ENCODE results near the gene HTR3D. TPM values are rescaled to one million over a fixed set of nuclear protein-coding genes. Genes with fewer than 3 reads are reported as not detected.
"Not testable (repeated sequence)": the region's sequence is repeated elsewhere in the genome, so short reads cannot be mapped to it uniquely, and the experiment has no call there.

The HTR3D gene
- total RNA-seq, 1 donor from 2014 or later = not detected

GRCh38 chr3:184016169-184016570 is 15.4 kb upstream of the HTR3D start:
- Histone ChIP-seq H3K36me3 (ENCODE audit: control insufficient read depth in 3 of 3, insufficient read depth in 3 of 3, low read length in 3 of 3) (peaks cover 11 to 16% (median 13%) of the 10 kb centered on the region in 3 donors), H3K4me1 (ENCODE audit: control insufficient read depth in 3 of 3, insufficient read depth in 3 of 3, low read length in 3 of 3) (peaks cover 15 to 35% (median 24%) of the 10 kb centered on the region in 3 donors), H3K27ac (ENCODE audit: low read depth, low read length) (peak overlapping the region; percentile 89), H3K9me3 (ENCODE audit: control insufficient read depth in 3 of 3, low read length in 3 of 3) (no peaks in the 10 kb centered on the region), H3K9ac (ENCODE audit: low read depth in 1 of 3, low read length in 3 of 3) (peak overlapping the region; percentile 79 to 97 (median 86)), H3K4me3 (ENCODE audit: low read length in 3 of 3) (peak overlapping the region; percentile 70 to 100 (median 98)), H3K27me3 (ENCODE audit: control insufficient read depth in 3 of 3, insufficient read depth in 3 of 3, low read length in 3 of 3) (no peaks in the 10 kb centered on the region)

DNA sequence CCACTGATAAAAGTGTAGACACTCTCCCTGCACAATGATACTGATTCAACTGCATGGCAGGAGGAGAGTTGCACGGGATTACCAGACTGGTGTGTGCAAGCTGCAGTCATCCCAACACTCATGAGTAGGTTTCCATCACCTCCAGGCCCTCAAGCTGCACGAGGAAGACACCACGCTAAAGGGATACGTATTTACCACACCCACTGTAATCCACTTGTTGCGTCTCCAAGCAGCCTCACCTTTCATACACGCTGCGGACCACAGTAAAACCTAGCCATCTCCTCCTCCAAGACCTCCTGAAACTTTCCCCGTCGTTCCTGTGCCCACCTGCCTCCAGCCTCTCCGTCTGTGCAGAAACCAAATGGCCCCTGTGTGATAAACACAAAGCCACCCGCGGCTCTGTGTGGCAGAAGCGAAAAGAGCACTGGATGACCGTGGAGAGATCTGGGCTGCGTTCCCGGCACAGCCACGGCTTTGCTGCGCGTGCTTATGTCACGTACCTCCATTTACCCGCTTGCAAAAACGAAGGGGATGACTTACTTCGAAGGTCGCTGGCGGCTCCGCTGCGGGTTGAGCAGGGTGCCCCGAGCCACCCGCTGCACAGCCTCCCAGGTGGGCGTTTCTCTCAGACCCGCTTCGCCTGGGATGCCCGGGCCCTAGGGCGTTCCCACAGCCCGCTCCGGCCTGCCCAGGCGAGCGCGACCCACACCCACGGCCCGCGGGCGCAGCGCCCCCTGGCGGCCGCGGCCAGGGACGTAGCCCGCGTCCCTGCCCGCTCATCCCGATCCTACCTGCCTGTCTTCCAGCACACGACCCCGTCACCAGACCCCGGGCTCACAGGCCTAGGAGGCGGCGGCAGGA is 14.5 kb upstream of the HTR3D start:
- H3K27me3 ChIP-seq (ENCODE audit: control insufficient read depth in 3 of 3, insufficient read depth in 3 of 3, low read length in 3 of 3) = no peaks in the 10 kb centered on the region
- peak overlapping the region; percentile 89 for H3K27ac ChIP-seq (ENCODE audit: low read depth, low read length)
- peaks cover 5 to 12% (median 11%) of the 10 kb centered on the region in 3 donors for H3K36me3 ChIP-seq (ENCODE audit: control insufficient read depth in 3 of 3, insufficient read depth in 3 of 3, low read length in 3 of 3)
- H3K9me3 ChIP-seq (ENCODE audit: control insufficient read depth in 3 of 3, low read length in 3 of 3) = no peaks in the 10 kb centered on the region
- H3K9ac ChIP-seq (ENCODE audit: low read depth in 1 of 3, low read length in 3 of 3) = peak overlapping the region; percentile 90 to 97 (median 91)
- peak overlapping the region; percentile 96 to 100 (median 98) for H3K4me3 ChIP-seq (ENCODE audit: low read length in 3 of 3)
- peaks cover 15 to 35% (median 24%) of the 10 kb centered on the region in 3 donors for H3K4me1 ChIP-seq (ENCODE audit: control insufficient read depth in 3 of 3, insufficient read depth in 3 of 3, low read length in 3 of 3)

- no peaks in the 10 kb centered on the region for H3K9me3 ChIP-seq (ENCODE audit: control insufficient read depth in 3 of 3, low read length in 3 of 3)
- peak within 1 kb of the TSS; percentile 96 to 100 (median 98) for H3K4me3 ChIP-seq (ENCODE audit: low read length in 3 of 3)
- H3K36me3 ChIP-seq (ENCODE audit: control insufficient read depth in 3 of 3, insufficient read depth in 3 of 3, low read length in 3 of 3) = peaks cover 5 to 6% (median 5%) of the 10 kb centered on the region in 3 donors
- H3K4me1 ChIP-seq (ENCODE audit: control insufficient read depth in 3 of 3, insufficient read depth in 3 of 3, low read length in 3 of 3) = peaks cover 15 to 29% (median 21%) of the 10 kb centered on the region in 3 donors
- H3K27me3 ChIP-seq (ENCODE audit: control insufficient read depth in 3 of 3, insufficient read depth in 3 of 3, low read length in 3 of 3) = no peaks in the 10 kb centered on the region
- peak within 1 kb of the TSS; percentile 90 to 97 (median 91) for H3K9ac ChIP-seq (ENCODE audit: low read depth in 1 of 3, low read length in 3 of 3)
- peak within 1 kb of the TSS; percentile 89 for H3K27ac ChIP-seq (ENCODE audit: low read depth, low read length)
These were observed 13.7 kb upstream of the HTR3D start, which contains the start of gene ABCC5 for GRCh38 chr3:184017672-184018423. ABCC5 (minus strand) TSS chr3:184017884; CDS start chr3:184014392, 3,492 bp downstream.

DNA sequence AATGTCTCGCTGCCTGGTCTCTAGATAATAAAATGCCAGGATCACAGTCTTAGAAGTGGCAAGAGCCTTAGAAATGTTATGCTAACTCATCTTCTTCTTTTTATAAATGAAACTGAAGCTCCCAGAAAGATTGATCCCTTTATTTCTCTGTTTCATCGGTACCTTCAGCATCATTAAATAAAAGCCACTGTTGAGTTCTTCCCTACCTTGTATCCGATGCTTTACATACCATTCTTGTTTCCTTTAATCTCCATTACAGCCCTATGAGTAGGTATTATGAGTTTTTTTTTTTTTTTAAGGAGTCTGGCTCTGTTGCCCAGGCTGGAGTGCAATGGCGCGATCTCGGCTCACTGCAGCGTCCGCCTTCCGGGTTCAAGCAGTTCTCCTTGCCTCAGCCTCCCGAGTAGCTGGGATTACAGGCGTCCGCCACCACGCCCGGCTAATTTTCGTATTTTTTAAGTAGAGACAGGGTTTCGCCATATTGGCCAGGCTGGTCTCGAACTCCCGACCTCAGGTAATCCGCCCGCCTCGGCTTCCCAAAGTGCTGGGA is 13.0 kb upstream of the HTR3D start:
- H3K27me3 ChIP-seq (ENCODE audit: control insufficient read depth in 3 of 3, insufficient read depth in 3 of 3, low read length in 3 of 3) = no peaks in the 10 kb centered on the region
- peak overlapping the region; percentile 90 to 97 (median 91) for H3K9ac ChIP-seq (ENCODE audit: low read depth in 1 of 3, low read length in 3 of 3)
- peak overlapping the region; percentile 96 to 100 (median 98) for H3K4me3 ChIP-seq (ENCODE audit: low read length in 3 of 3)
- H3K9me3 ChIP-seq (ENCODE audit: control insufficient read depth in 3 of 3, low read length in 3 of 3) = no peaks in the 10 kb centered on the region
- H3K4me1 ChIP-seq (ENCODE audit: control insufficient read depth in 3 of 3, insufficient read depth in 3 of 3, low read length in 3 of 3) = peaks cover 15 to 26% (median 21%) of the 10 kb centered on the region in 3 donors
- peak overlapping the region; percentile 89 for H3K27ac ChIP-seq (ENCODE audit: low read depth, low read length)
- H3K36me3 ChIP-seq (ENCODE audit: control insufficient read depth in 3 of 3, insufficient read depth in 3 of 3, low read length in 3 of 3) = peaks cover 3 to 5% (median 4%) of the 10 kb centered on the region in 3 donors

GRCh38 chr3:184022323-184022722 is 9.2 kb upstream of the HTR3D start:
- no peak overlapping the region for H3K27ac ChIP-seq (ENCODE audit: low read depth, low read length)
- no peak overlapping the region for H3K9ac ChIP-seq (ENCODE audit: low read depth in 1 of 3, low read length in 3 of 3)
- no peak overlapping the region for H3K4me3 ChIP-seq (ENCODE audit: low read length in 3 of 3)
- no peaks in the 10 kb centered on the region for H3K36me3 ChIP-seq (ENCODE audit: control insufficient read depth in 3 of 3, insufficient read depth in 3 of 3, low read length in 3 of 3)
- no peaks in the 10 kb centered on the region for H3K27me3 ChIP-seq (ENCODE audit: control insufficient read depth in 3 of 3, insufficient read depth in 3 of 3, low read length in 3 of 3)
- peaks cover 4 to 10% (median 6%) of the 10 kb centered on the region in 3 donors for H3K4me1 ChIP-seq (ENCODE audit: control insufficient read depth in 3 of 3, insufficient read depth in 3 of 3, low read length in 3 of 3)
- H3K9me3 ChIP-seq (ENCODE audit: control insufficient read depth in 3 of 3, low read length in 3 of 3) = no peaks in the 10 kb centered on the region

GRCh38 chr3:184025256-184025655 is 6.3 kb upstream of the HTR3D start:
- H3K4me1 ChIP-seq (ENCODE audit: control insufficient read depth in 3 of 3, insufficient read depth in 3 of 3, low read length in 3 of 3); H3K9me3 ChIP-seq (ENCODE audit: control insufficient read depth in 3 of 3, low read length in 3 of 3); H3K27ac ChIP-seq (ENCODE audit: low read depth, low read length); H3K9ac ChIP-seq (ENCODE audit: low read depth in 1 of 3, low read length in 3 of 3); H3K4me3 ChIP-seq (ENCODE audit: low read length in 3 of 3); H3K36me3 ChIP-seq (ENCODE audit: control insufficient read depth in 3 of 3, insufficient read depth in 3 of 3, low read length in 3 of 3); H3K27me3 ChIP-seq (ENCODE audit: control insufficient read depth in 3 of 3, insufficient read depth in 3 of 3, low read length in 3 of 3): not testable (repeated sequence)

- H3K4me3 ChIP-seq (ENCODE audit: low read length in 3 of 3); H3K27ac ChIP-seq (ENCODE audit: low read depth, low read length); H3K36me3 ChIP-seq (ENCODE audit: control insufficient read depth in 3 of 3, insufficient read depth in 3 of 3, low read length in 3 of 3); H3K9me3 ChIP-seq (ENCODE audit: control insufficient read depth in 3 of 3, low read length in 3 of 3); H3K4me1 ChIP-seq (ENCODE audit: control insufficient read depth in 3 of 3, insufficient read depth in 3 of 3, low read length in 3 of 3); H3K9ac ChIP-seq (ENCODE audit: low read depth in 1 of 3, low read length in 3 of 3); H3K27me3 ChIP-seq (ENCODE audit: control insufficient read depth in 3 of 3, insufficient read depth in 3 of 3, low read length in 3 of 3): not testable (repeated sequence)
These were observed 3.2 kb upstream of the HTR3D start for GRCh38 chr3:184028275-184028890.

DNA sequence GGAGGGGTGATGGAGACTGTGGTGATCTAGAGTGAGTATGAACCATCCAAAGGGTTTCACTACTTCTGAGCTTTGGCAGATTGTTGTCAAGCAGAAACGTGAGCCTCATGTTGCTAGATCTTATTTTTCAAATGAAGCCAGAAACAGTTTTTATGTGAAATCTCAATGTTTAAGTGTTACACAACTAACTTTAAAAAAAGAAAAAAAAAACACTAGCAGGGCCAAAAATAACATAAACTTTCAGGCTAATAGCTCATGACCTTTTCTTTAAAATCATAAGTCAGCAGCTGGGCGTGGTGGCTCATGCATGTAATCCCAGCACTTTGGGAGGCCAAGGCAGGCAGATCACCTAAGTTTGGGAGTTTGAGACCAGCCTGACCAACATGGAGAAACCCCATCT is 2.1 kb upstream of the HTR3D start:
- Histone ChIP-seq H3K27ac (ENCODE audit: low read depth, low read length) (no peak overlapping the region), H3K36me3 (ENCODE audit: control insufficient read depth in 3 of 3, insufficient read depth in 3 of 3, low read length in 3 of 3) (no peaks in the 10 kb centered on the region)

GRCh38 chr3:184030536-184030935 is 1.0 kb upstream of the HTR3D start:
- no peak overlapping the region for H3K27ac ChIP-seq (ENCODE audit: low read depth, low read length)
- H3K9ac ChIP-seq (ENCODE audit: low read depth in 1 of 3, low read length in 3 of 3) = no peak overlapping the region
- no peaks in the 10 kb centered on the region for H3K27me3 ChIP-seq (ENCODE audit: control insufficient read depth in 3 of 3, insufficient read depth in 3 of 3, low read length in 3 of 3)
- H3K4me3 ChIP-seq (ENCODE audit: low read length in 3 of 3) = no peak overlapping the region
- no peaks in the 10 kb centered on the region for H3K4me1 ChIP-seq (ENCODE audit: control insufficient read depth in 3 of 3, insufficient read depth in 3 of 3, low read length in 3 of 3)
- no peaks in the 10 kb centered on the region for H3K9me3 ChIP-seq (ENCODE audit: control insufficient read depth in 3 of 3, low read length in 3 of 3)
- no peaks in the 10 kb centered on the region for H3K36me3 ChIP-seq (ENCODE audit: control insufficient read depth in 3 of 3, insufficient read depth in 3 of 3, low read length in 3 of 3)

More for the DNA sequence above, 2.1 kb upstream of the HTR3D start:
- Histone ChIP-seq H3K9me3 (ENCODE audit: control insufficient read depth in 3 of 3, low read length in 3 of 3) (no peaks in the 10 kb centered on the region), H3K4me1 (ENCODE audit: control insufficient read depth in 3 of 3, insufficient read depth in 3 of 3, low read length in 3 of 3) (no peaks in the 10 kb centered on the region), H3K27me3 (ENCODE audit: control insufficient read depth in 3 of 3, insufficient read depth in 3 of 3, low read length in 3 of 3) (no peaks in the 10 kb centered on the region), H3K4me3 (ENCODE audit: low read length in 3 of 3) (no peak overlapping the region), H3K9ac (ENCODE audit: low read depth in 1 of 3, low read length in 3 of 3) (no peak overlapping the region)

Measured in skeletal muscle tissue (tissue), 4 donors.